Thoracic aorta (tissue), 2 donors: ENCODE data around the gene KLF3. TPM values are rescaled to one million over a fixed set of nuclear protein-coding genes. Genes with fewer than 3 reads are reported as not detected.

ENCODE experiments used
- ATAC-seq: fragments of 150-250 bp; one replicate; pipeline ENCODE4 v1.8.0; 2017; ENCODE audit warnings: low read depth; ENCODE audit not compliant: insufficient number of reproducible peaks, low FRiP score
- DNase-seq: peaks from one replicate; pipeline ENCODE4 v3.0.0-alpha.2; 2020; ENCODE audit warnings: low spot score
- H3K27ac ChIP-seq, 2 donors: fragments of 200-600 bp; sonication (generic); 1 replicate in 1 of 2; 2 replicates in 1 of 2; pipeline ENCODE4 v1.5.1; 2016; ENCODE audit warnings: mild to moderate bottlenecking in 2 of 2, moderate library complexity in 2 of 2
- H3K27me3 ChIP-seq: fragments of 200-600 bp; sonication (generic); replicated peaks from 2 replicates; pipeline ENCODE4 v1.6.0; 2016; ENCODE audit warnings: mild to moderate bottlenecking; ENCODE audit not compliant: insufficient read depth
- H3K36me3 ChIP-seq: fragments of 200-600 bp; sonication (generic); one replicate; pipeline ENCODE4 v1.5.1; 2016
- H3K4me1 ChIP-seq, 2 donors: fragments of 200-600 bp; sonication (generic); 1 replicate in 1 of 2; 2 replicates in 1 of 2; pipeline versions ENCODE4 v1.5.1 to v1.6.0; 2016; ENCODE audit warnings: low read depth in 2 of 2, mild to moderate bottlenecking in 1 of 2; ENCODE audit not compliant: control insufficient read depth in 1 of 2
- H3K4me3 ChIP-seq: fragments of 200-600 bp; sonication (generic); 2 replicates; pipeline ENCODE4 v1.5.1; 2016; ENCODE audit warnings: mild to moderate bottlenecking
- H3K9me3 ChIP-seq: fragments of 200-600 bp; sonication (generic); 2 replicates; pipeline ENCODE4 v1.5.1; 2016
- CTCF ChIP-seq: fragments of 200-600 bp; sonication (generic); IDR thresholded peaks from one replicate; pipeline ENCODE4 v1.5.1; 2019; ENCODE audit warnings: antibody characterized with exemption
- total RNA-seq, 2 donors: library from RNA; depleted of rRNA; stranded (reverse); fragments of >200 nt; gene quantifications; one replicate each; pipeline versions ENCODE4 v1.1.0 to v1.2.3, GENCODE V29; 2016

Gene KLF3
- total RNA-seq, 2 donors from 2014 or later, result 45.8 to 53.4 TPM

GRCh38 chr4:38687571-38688011, 23.6 kb downstream of the KLF3 start:
- Histone ChIP-seq H3K4me3 (no peak overlapping the region), H3K36me3 (peaks cover 33% of the 10 kb centered on the region), H3K4me1 (peaks cover 38 to 61% of the 10 kb centered on the region in 2 donors), H3K9me3 (no peaks in the 10 kb centered on the region), H3K27ac (no peak overlapping the region), H3K27me3 (no peaks in the 10 kb centered on the region)
- ATAC-seq, result no peak
- no peak for DNase-seq
- no peak for TF ChIP-seq CTCF

GRCh38 chr4:38688676-38689355, 24.8 kb downstream of the KLF3 start:
- Histone ChIP-seq H3K4me1 (peaks cover 33 to 61% of the 10 kb centered on the region in 2 donors), H3K36me3 (peaks cover 33% of the 10 kb centered on the region), H3K27ac (no peak overlapping the region), H3K9me3 (no peaks in the 10 kb centered on the region), H3K27me3 (no peaks in the 10 kb centered on the region), H3K4me3 (no peak overlapping the region)
- ATAC-seq, result no peak
- no peak for DNase-seq
- TF ChIP-seq CTCF, result no peak

GRCh38 chr4:38691251-38692008, 27.4 kb downstream of the KLF3 start:
- no peak overlapping the region for H3K4me3 ChIP-seq
- no peaks in the 10 kb centered on the region for H3K9me3 ChIP-seq
- H3K4me1 ChIP-seq, result peaks cover 21 to 53% of the 10 kb centered on the region in 2 donors
- peak overlapping the region; percentile 31 to 77 for H3K27ac ChIP-seq
- no peaks in the 10 kb centered on the region for H3K27me3 ChIP-seq
- peaks cover 51% of the 10 kb centered on the region for H3K36me3 ChIP-seq
- no peak for TF ChIP-seq CTCF
- DNase-seq (no peak), ATAC-seq (peak; percentile 49)

- H3K36me3 ChIP-seq, result peaks cover 51% of the 10 kb centered on the region
- H3K27me3 ChIP-seq, result no peaks in the 10 kb centered on the region
- H3K27ac ChIP-seq, result peak overlapping the region; percentile 31 to 77
- peaks cover 16 to 49% of the 10 kb centered on the region in 2 donors for H3K4me1 ChIP-seq
- no peak overlapping the region for H3K4me3 ChIP-seq
- no peak for TF ChIP-seq CTCF
- ATAC-seq (no peak), DNase-seq (no peak)
- no peaks in the 10 kb centered on the region for H3K9me3 ChIP-seq
Measured at GRCh38 chr4:38692421-38692820, 28.4 kb downstream of the KLF3 start.

GRCh38 chr4:38693569-38693968, 29.6 kb downstream of the KLF3 start:
- ATAC-seq, result no peak
- Histone ChIP-seq H3K4me3 (no peak overlapping the region), H3K4me1 (peaks cover 16 to 45% of the 10 kb centered on the region in 2 donors), H3K36me3 (peaks cover 55% of the 10 kb centered on the region), H3K27me3 (no peaks in the 10 kb centered on the region), H3K27ac (no peak overlapping the region), H3K9me3 (no peaks in the 10 kb centered on the region)
- no peak for TF ChIP-seq CTCF
- no peak for DNase-seq
